GM12865 (cell line): ENCODE data around the gene SEL1L3.

Experiments
- DNase-seq: peaks from one replicate; pipeline ENCODE4 v3.0.0; 2010; ENCODE audit warnings: low read depth
- H3K4me3 ChIP-seq: 2 replicates; pipeline ENCODE4 v1.5.1; 2011; ENCODE audit warnings: mild to moderate bottlenecking, low read depth, low read length, control low read depth
- TF ChIP-seq, protein P1 (sequence below): IDR thresholded peaks from 2 replicates; pipeline ENCODE4 v1.5.1; 2011; ENCODE audit warnings: low read length, control low read depth, low read depth, inconsistent platforms; ENCODE audit not compliant: insufficient read depth; ENCODE audit errors: missing control alignments

SEL1L3 gene

DNA sequence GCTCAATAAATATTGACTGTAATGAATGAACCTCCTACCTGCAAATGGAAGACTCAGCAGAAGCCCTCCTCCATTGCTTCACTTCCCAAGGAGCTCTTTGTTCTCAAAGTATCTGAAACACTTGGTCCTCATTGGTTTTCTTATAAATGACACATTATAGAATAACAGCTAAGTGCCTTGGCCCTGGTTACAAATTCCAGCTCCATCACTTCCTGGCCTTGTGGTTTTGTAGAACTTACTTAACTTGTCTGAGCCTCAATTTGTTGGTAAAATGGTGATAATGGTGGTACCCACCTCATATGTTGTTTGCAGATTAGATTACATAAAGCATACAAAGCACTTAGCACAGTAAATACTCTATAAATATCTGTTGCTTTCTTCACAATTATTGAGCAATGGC, 26.0 kb upstream of the SEL1L3 start:
- TF ChIP-seq, protein P1, sequence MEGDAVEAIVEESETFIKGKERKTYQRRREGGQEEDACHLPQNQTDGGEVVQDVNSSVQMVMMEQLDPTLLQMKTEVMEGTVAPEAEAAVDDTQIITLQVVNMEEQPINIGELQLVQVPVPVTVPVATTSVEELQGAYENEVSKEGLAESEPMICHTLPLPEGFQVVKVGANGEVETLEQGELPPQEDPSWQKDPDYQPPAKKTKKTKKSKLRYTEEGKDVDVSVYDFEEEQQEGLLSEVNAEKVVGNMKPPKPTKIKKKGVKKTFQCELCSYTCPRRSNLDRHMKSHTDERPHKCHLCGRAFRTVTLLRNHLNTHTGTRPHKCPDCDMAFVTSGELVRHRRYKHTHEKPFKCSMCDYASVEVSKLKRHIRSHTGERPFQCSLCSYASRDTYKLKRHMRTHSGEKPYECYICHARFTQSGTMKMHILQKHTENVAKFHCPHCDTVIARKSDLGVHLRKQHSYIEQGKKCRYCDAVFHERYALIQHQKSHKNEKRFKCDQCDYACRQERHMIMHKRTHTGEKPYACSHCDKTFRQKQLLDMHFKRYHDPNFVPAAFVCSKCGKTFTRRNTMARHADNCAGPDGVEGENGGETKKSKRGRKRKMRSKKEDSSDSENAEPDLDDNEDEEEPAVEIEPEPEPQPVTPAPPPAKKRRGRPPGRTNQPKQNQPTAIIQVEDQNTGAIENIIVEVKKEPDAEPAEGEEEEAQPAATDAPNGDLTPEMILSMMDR: no peak
- H3K4me3 ChIP-seq: no peak overlapping the region
- no peak for DNase-seq

DNA sequence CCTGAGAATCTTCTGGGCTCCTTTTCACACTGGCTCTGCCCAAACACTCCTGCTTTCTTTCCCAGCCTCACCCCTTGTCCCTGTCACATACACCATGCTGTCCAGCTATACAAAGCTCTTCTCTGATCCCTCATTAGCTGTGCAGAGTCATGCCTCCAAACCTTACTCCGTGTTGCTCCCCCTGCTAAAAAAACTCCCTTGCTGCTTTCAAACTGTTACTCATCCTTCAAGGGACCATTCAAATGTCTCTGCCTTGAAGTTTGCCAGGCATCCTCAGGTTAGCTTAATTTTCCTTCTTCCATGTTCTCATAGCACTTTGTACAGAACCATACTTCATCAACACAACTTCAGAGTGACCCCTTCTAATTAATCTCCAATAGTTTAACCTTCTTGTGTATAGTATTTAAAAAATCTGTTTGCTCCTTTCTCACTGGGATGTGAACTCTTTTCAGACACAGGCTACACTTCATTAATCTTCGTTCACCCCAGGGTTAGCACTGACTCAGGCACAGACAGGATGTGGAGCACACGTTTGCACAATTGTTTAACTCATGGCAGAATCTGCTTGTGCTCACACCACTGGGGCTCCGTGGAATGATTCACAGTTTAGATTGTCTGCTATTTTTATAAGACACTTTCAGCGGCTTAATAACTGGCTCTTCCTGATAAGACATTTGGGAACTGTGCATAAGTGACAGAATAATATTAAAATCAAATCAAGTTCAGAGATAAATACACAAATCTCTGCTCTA, 21.4 kb upstream of the SEL1L3 start:
- H3K4me3 ChIP-seq: no peak overlapping the region
- TF ChIP-seq, protein P1: no peak
- DNase-seq: no peak

DNA sequence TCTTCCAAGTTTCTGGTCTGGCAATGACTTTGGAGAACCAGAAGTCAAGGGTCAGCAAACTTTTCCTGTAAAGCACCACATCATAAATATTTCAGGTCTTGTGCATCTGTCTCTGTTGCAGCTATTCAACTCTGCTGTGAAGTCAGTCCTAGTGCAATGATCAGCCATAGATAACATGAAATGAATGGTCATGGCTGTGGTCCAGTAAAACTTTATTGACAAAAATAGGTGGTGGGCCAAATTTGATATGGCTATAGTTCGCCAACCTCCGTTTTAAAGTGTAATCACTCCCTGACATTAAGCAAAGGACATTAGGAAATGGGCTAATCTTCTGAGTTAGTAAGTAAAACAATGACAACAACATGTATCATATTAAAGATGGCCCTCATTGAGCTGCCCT, 20.8 kb upstream of the SEL1L3 start:
- TF ChIP-seq, protein P1: no peak
- DNase-seq: no peak
- no peak overlapping the region for H3K4me3 ChIP-seq

DNA sequence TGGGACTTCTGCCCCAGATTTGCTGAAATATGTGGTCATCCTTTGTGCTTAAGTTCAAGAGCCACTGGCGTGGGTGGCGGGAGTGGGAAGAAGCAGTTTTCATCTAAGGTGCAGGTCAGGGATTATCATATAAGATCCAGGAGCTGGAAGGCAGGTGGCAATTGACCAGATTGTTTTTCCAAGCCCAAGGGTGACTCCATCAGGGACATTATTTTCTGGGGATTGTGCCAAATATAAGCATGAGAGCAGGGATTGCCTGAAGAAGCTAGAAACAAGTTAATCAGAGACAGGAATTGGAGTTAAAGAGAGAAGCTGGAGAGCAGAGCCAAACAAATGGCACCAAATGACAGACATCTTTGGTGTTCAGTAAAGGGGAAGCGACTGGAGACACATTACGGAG, 19.4 kb upstream of the SEL1L3 start:
- no peak for DNase-seq
- no peak overlapping the region for H3K4me3 ChIP-seq

DNA sequence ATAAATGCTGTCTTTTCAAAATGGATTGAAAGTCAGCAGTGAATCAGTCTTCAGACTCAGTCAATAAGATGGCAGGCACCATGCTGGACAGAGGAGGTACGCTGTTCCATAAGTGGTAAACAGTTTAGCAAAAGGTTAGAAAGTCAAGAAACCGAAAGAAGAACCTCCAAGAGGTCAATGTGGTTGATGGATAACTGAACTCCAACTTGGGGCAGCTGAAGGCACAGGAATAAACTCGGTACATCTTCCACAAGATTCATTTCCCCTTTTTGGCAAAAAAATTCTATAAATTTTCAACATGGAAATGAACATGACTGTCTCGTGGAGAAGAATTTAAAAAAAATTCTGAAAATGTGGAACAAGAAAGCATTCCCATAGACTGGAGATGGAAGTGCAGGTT, 18.4 kb upstream of the SEL1L3 start:
- TF ChIP-seq, protein P1: no peak
- DNase-seq: no peak
- H3K4me3 ChIP-seq: no peak overlapping the region

More for the DNA sequence above, 19.4 kb upstream of the SEL1L3 start:
- TF ChIP-seq, protein P1: no peak

DNA sequence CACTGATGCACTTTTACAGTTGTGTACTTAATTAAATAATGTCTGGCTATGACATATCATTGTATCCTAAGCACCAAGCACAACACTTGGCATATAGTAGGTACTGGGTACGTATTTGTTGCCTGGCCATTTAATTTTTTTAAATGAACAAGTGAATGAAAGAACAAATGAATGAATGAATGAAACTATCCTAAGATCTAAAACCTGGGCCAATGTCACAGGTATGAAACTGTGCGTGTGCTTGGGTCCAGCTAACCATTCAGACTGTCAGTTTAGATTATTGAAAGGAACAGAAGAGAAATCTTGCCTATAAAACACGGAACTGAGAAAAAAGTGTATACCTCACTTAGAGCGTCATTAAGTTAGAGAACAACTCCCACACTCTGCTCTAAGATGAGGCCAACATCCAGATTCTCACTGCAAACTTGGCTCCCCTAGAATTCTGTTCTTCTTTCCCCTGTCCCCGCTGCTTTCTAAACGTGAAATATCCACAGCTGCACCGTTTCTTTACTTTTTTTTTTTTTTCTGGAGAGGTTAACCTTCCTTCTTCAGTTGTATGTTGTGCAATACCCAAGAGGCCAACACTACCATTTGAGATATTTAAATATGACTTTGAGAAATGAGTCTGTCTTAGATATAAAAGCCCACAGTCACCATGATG, 17.3 kb upstream of the SEL1L3 start:
- DNase-seq: no peak
- TF ChIP-seq, protein P1: no peak
- H3K4me3 ChIP-seq: no peak overlapping the region
